Stimulated activated CD8-positive, alpha-beta memory T cell treated with anti-CD3 and anti-CD28 coated beads, Interleukin-2, amount 100 ng/mL, for 48 hours (primary cell): ENCODE results near the gene SMAD3.

Experiments
- DNase-seq, 2 donors: peaks; one replicate each; pipeline ENCODE4 v3.0.0-alpha.2; 2020; ENCODE audit warnings: low read depth in 2 of 2

Gene SMAD3

DNA sequence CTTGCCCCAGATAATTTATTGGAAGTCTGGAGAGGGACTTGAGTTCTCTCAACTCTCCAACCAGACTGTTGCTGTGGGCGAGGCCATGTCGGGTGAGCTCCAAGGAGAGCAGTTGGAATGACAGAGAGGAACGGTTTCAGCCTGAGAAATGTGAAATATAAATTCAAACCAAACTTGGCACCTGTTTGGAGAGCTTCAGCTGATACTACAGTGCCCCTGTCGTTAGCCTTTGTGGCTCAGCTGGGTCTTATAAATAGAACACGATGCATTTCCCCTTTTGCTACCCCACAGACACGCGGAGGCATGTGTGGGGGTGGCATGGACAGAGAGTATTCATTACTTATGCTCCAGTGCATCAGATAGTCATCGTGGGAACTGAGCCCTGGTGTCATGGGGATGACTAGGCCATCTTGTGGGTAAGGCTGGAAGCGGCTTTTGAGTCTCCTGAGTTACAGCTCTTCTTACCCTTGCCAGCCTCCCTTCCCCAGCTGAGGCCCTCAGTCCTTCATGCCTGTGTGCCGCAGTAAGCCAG, 15.6 kb downstream of the SMAD3 start:
- peak in 1 of 2 donors; percentile 58 for DNase-seq

GRCh38 chr15:67082007-67082536, 16.7 kb downstream of the SMAD3 start:
- no peak for DNase-seq

DNA sequence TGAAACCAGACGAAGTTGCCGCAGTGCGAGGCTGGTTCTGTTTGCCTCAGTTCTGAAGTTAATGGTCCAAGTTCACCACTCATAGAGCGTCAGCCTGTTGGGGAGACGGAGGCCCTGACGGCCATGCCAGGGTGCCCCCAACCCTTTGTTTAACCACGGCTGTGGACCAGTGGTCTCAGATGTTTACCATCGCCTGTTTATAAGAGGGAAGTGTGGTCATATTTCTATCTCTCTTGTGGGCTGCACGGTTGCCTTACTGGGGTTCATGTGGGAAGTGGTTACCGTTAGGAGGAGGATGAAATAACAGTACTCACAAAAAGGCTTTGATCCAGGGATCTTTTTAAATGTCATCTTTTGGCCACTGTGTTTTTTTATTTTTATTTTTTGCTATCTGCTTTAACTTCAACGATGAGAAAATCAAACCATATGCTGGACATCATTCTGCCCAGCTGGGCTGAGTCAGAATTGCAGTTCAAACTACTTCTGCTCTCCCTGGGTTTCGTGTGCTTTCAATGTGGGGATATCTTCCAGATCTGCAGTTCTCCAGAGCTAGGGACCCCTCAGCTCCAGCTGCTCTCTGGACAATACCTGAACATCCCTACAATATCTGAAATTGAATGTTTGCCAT, 17.8 kb downstream of the SMAD3 start:
- DNase-seq: no peak

GRCh38 chr15:67084561-67084960, 19.2 kb downstream of the SMAD3 start:
- DNase-seq: no peak

- no peak for DNase-seq
Observed at GRCh38 chr15:67085237-67085817, 19.9 kb downstream of the SMAD3 start.

DNA sequence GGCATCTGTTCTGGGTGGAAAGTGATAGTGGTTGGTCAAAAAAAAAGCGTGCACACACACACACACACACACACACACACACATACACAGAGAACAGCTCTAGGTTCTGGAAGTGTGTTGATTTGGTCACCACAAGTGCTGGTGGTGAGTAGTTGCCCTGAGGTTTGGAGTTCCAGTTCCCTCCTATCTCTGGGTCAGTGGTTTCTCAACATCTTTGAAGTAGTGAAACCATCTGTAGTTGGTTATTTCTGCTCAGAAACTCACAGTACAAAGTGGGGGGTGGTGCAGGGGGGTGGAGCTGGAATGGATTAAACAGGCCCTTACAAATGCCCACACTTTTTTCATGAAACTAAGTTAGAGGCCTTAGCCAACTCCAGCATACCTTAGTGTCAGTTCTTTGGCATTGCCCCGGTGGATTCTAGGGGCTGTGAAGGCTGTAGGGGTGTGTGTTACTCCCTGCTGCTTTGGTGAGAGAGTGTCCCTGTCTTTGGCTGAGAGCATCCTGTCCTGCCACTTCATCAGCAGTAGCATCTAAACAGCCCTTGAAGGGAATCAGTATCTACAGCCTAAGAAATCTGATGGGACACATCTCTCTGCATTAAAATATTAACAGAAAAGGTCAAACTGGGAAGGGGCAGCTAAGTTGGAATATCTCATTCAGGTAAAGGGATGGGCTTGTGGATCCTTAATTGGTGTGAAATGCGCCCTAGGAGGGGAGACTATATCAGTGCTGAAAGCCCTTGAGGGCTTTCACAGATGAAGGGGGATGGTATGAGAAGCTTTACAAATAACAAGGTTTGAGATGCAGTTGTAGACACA, 20.6 kb downstream of the SMAD3 start:
- DNase-seq: no peak

DNA sequence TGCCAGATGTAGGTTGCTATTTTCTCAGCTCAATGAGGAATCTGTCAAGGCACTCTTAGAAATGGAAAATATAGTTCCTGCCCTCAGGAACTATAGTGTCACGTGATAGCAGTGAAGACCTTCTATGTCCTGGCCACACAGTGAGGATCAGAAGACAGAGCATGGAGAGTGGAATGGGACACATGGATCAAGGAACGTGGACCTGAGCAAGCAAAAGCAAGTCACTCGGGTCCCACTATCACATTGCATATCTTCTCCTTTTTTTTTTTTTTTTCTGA, 21.2 kb downstream of the SMAD3 start:
- no peak for DNase-seq

DNA sequence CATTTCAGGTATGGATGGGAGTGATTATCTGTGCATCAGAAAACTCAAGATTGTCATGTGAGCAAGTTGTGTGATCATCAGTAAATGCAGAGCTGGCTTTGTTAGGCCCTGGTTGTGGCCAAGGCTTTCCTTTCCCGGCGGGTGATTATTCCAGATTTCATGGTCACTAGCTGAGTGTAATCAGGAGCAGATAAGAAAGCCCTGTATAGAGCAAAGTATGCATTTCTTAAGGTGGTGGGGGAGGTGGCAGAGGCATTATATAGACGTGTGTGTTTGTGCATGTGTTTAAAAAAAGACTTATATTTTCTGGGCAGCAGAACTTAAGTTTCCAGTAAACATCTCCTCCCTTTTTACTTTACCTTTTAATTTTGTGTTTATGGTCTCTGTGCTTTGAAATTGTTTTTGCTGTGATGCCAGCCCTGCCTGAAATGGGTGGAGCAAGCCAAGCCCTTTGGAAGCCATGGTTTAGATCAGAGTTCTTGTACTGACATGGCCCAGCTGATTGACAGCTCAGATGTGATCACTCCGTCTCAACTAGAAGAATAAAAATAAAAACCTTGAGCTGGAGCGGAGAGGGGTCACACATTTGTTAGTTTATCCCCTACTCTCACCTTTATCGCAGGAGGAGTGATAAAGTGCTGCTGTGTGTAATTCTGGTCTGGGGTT, 22.2 kb downstream of the SMAD3 start:
- DNase-seq: no peak

- no peak for DNase-seq
Observed at GRCh38 chr15:67089217-67090193, 24.1 kb downstream of the SMAD3 start.

DNA sequence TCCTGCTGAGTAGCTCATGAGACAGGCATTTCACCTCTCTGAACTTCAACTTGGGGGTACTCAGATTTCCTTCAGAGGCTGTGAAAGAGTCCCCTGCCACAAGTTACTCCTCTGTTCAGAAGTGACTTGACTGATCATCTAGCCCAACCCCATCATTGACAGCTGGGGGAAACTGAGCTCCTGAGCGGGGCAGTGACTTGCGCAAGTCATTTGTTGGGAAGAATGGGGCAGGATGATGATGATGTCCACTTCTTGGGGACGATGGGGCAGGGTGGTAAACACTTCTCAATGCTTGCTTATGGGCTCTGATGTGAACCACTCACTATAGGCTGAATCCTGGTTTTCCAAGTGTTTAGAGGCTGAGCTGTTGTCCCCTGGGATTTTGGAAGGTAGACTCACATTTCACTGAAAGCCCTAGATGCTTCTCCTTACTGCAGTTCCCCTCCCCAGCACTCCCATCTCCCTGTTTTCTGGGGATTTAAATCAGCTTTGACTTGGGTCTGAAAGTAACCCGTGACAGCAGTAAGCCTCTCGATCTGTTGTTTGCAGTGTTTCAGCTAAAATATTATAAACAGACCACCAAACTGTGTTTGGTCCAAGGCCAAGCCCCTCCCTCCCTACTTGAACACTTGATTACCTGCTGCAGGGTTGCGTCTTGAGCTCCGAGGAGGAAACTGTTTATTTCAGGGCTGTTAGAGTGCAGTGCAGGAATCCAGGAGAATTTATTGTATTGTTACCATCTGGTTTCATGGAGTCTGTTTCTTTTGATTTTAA, 25.1 kb downstream of the SMAD3 start:
- no peak for DNase-seq

DNA sequence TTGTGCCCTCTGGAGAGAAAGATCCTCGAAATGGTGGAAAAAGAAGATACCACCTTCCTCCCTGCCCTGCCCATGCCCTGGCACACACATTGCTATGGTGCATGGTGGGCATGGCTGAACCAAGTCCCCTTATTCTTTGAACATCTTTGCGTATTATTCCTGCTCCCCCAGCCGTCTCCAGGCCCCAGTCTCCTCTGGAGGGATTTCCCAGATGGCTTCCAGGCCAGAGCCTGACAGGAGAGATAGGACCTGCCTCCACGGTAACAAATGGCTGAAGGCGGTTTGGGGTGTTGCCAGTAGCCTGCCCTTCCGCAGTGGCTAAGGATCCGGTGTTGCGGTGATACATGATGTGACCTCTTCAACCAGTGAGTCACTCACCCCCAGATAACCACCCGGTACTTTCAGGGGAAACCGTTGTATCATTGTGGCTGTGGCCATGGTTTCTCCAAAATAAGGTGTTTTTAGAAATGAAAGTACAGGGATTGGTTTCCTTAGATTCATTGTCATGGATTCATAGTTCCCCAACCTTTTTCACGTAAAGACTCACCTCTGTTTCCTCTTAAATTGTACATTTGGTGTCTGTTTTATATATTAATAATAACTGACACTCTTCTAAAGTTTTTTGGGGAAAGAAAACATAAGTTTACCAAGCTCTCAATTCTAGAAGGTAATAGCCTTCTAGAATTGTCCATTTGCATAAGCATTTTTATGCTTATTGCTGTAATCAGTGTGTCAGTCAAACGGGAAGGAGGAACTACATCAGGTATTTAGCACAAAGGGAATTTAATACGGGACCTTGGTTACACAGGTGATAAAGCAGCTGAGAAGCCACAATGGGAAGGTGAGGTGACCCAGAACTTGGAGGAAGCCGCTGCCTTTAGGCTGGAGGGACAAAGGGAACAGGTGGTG, 25.9 kb downstream of the SMAD3 start:
- DNase-seq: peak; percentile 55 to 65

- DNase-seq: no peak
Observed at GRCh38 chr15:67091980-67092677, 26.7 kb downstream of the SMAD3 start.

DNA sequence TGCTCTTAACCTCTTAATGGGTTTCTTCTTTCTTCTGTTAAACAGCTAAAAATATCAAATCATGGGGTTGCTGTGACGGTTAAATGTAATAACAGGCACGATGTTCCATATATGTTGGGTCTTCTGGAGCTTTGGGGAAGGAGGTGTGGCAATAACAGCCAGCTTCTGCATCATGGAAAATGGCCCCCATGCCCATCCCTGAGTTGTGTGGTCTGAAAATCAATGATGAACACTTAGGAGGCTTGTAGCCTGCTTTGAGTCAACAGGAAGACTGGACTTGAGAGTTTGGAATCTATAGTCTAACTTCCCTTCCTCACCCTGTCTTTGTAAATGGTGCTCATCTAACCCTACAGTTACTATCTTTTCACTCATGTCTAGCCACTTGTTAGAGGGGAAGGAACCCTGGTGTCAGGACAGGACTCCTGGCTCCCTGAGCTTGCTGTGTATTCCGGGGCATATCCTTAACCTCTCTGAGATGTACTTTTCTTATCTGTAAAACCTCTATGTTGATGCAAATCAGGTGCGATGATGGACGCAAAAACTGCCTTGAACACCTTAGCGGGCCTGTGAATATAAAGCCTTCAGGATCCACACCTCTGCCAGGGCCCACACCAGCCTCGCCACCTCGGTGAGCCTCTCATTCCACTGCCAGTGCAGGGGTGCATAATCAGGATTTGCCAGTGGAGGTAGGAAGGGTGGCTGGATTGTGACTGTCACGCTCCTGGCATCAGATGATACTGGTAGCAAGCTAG, 27.5 kb downstream of the SMAD3 start:
- DNase-seq: no peak

GRCh38 chr15:67093504-67093862, 28.1 kb downstream of the SMAD3 start:
- DNase-seq: no peak

DNA sequence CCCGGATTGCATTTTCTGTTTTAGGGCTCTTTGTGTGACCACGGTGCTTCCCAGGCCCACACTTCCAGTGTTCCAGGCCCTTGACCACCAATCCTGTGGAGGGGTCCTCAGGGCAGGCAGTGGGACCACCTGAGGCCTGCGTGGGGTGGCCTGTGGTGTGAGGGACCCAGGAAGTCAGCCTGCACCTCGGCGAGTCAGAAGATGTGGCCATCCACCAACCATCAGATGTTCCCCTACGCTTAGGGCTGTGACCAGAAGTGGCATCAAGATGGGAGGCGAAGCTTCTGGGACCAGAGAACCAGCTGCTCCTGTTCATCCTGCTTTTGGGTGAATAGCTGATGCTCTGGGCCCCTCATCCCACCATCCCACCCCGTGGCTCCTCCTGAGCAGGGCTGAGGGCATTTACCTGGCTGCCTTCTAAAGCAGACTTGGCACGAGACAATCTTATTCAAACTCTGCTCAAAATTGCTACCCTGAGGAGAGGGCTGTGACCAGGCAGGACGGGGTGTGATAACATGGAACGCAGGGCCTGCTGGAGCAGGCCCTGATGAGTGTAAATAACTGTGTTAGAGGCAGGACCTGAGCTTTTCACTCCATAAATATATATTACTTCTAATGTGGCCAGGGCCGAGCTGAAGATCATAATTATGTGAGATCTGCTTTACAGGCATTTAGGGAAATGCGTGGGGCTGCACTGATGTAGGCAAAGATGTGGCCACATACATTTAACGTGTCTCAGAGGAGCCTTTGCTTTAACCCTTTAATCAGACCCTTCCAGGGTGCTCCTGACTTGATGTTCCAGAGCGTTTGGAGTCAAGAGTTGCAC, 28.8 kb downstream of the SMAD3 start:
- DNase-seq: no peak

DNA sequence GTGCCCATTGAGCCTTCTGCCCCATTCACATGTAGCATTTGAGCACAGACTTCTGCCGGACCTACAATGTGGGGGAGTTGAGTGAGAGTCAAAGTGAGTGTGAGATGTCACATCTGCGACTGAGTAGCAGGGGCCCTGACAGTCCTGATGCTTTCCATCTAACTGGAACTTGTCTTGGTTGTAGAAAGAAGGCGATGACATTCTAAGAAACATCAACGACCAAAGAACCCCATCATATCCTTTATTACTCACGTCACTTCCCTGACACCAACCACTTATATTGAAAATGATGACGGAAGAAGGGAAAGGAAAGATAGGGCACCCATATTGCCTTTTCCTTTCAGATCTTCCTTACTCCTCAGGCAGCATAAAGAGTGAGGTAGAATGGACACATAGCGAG, 30.5 kb downstream of the SMAD3 start:
- no peak for DNase-seq
